VCaP (cell line): ENCODE measurements around the gene KRTAP4-8.

Source experiments
- H3K27ac ChIP-seq: fragments of 450-650 bp; 2 replicates; pipeline ENCODE4 v1.5.1; 2017
- TF ChIP-seq, protein P1 (sequence below): fragments of 450-650 bp; conservative IDR thresholded peaks from 2 replicates; pipeline ENCODE4 v1.5.1; 2017; ENCODE audit warnings: mild to moderate bottlenecking, moderate library complexity

Gene KRTAP4-8

DNA sequence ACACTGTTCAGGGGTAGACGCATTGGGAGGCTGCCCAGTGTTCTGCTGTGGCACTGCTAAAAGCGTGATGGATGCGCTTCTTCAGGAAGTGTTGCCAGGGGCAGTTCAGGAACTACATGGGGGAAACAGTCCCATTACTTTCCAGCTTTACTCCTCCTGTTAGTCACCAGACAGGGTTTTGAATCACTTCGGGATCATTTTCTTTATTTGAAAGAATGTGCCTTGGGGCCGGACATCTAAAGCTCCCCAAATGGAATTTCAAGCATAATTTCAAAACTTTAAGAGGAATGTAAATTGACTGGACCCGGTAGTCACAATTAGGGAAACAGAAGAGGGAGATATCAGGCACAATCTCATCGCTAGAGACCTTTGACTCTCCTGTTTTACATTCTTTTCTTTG is 49.5 kb downstream of the KRTAP4-8 start:
- TF ChIP-seq, protein P1, sequence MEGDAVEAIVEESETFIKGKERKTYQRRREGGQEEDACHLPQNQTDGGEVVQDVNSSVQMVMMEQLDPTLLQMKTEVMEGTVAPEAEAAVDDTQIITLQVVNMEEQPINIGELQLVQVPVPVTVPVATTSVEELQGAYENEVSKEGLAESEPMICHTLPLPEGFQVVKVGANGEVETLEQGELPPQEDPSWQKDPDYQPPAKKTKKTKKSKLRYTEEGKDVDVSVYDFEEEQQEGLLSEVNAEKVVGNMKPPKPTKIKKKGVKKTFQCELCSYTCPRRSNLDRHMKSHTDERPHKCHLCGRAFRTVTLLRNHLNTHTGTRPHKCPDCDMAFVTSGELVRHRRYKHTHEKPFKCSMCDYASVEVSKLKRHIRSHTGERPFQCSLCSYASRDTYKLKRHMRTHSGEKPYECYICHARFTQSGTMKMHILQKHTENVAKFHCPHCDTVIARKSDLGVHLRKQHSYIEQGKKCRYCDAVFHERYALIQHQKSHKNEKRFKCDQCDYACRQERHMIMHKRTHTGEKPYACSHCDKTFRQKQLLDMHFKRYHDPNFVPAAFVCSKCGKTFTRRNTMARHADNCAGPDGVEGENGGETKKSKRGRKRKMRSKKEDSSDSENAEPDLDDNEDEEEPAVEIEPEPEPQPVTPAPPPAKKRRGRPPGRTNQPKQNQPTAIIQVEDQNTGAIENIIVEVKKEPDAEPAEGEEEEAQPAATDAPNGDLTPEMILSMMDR: no peak
- H3K27ac ChIP-seq: no peak overlapping the region
